Measurements from ENCODE around the gene LRP6.

- TF ChIP-seq MBNL3 (CRISPR knock-in tag; conservative IDR thresholded peaks at IDR 0.05) (no peak), CTCF (CRISPR knock-in tag; IDR thresholded peaks at IDR 0.05) (no peak), ZNF414 (CRISPR knock-in tag; IDR thresholded peaks at IDR 0.05) (no peak), GABPA (IDR thresholded peaks at IDR 0.05; ENCODE audit: low read depth, low read length) (no peak), GABPA (CRISPR knock-in tag; IDR thresholded peaks at IDR 0.05; ENCODE audit: low read depth) (no peak), SRSF4 (IDR thresholded peaks at IDR 0.05; ENCODE audit: low read depth, low read length, poor library complexity, severe bottlenecking) (no peak), EP300 (IDR thresholded peaks at IDR 0.05; ENCODE audit: low read depth in 2 of 2, low read length in 2 of 2) (no peak), EP300 (CRISPR knock-in tag; IDR thresholded peaks at IDR 0.05; ENCODE audit: borderline replicate concordance) (no peak), SRSF9 (IDR thresholded peaks at IDR 0.05; ENCODE audit: borderline replicate concordance, insufficient read depth, low read depth, low read length, poor library complexity, severe bottlenecking) (no peak), ZNF883 (CRISPR knock-in tag; IDR thresholded peaks at IDR 0.05; ENCODE audit: not compliant biosample characterization) (no peak), CHD2 (IDR thresholded peaks at IDR 0.05; ENCODE audit: low read depth, low read length) (no peak), NFE2L1 (CRISPR knock-in tag; IDR thresholded peaks at IDR 0.05; ENCODE audit: borderline replicate concordance) (no peak), NR3C1 (CRISPR knock-in tag; IDR thresholded peaks at IDR 0.05) (no peak), ZNF138 (CRISPR knock-in tag; IDR thresholded peaks at IDR 0.05; ENCODE audit: low read depth) (no peak), YEATS4 (CRISPR knock-in tag; IDR thresholded peaks at IDR 0.05; ENCODE audit: borderline replicate concordance) (no peak)
- TF ChIP-seq, protein P1, sequence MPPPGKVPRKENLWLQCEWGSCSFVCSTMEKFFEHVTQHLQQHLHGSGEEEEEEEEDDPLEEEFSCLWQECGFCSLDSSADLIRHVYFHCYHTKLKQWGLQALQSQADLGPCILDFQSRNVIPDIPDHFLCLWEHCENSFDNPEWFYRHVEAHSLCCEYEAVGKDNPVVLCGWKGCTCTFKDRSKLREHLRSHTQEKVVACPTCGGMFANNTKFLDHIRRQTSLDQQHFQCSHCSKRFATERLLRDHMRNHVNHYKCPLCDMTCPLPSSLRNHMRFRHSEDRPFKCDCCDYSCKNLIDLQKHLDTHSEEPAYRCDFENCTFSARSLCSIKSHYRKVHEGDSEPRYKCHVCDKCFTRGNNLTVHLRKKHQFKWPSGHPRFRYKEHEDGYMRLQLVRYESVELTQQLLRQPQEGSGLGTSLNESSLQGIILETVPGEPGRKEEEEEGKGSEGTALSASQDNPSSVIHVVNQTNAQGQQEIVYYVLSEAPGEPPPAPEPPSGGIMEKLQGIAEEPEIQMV (CRISPR knock-in tag; IDR thresholded peaks at IDR 0.05; ENCODE audit: low read depth) = no peak
Observed at GRCh38 chr12:12126551-12126950, 140.3 kb downstream of the LRP6 start.

Data from HepG2 (cell line).